Forelimb muscle (tissue), 1 donor: ENCODE measurements around the gene RAB8B. TPM values are rescaled to one million over a fixed set of nuclear protein-coding genes. Genes with fewer than 3 reads are reported as not detected.
"Not testable (repeated sequence)": the region's sequence is repeated elsewhere in the genome, so short reads cannot be mapped to it uniquely, and the experiment has no call there.

Experiments
- DNase-seq: peaks from one replicate; pipeline ENCODE4 v3.0.0-alpha.2; 2013; ENCODE audit warnings: low read depth
- polyA plus RNA-seq: library from polyadenylated mRNA; unstranded; fragments of 120-200 nt; gene quantifications from one replicate; pipeline ENCODE4 v1.2.1, GENCODE V29; 2013; ENCODE audit not compliant: insufficient read length

The RAB8B gene
- polyA plus RNA-seq, 1 donor: 16.8 TPM

DNA sequence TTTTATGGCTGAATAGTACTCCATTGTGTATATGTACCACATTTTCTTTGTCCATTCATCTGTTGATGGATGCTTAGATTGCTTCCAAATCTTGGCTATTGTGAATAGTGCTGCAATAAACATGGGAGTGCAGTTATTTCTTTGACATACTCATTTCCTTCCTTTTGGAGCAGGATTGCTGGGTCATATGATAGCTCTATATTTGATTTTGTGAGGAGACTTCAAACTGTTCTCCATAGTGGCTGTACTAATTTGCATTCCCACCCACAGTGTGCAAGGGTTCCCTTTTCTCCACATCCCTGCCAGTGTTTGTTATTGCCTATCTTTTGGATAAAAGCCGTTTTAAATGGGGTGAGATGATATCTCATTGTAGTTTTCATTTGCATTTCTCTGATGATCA, 47.7 kb downstream of the RAB8B start:
- not testable (repeated sequence) for DNase-seq

DNA sequence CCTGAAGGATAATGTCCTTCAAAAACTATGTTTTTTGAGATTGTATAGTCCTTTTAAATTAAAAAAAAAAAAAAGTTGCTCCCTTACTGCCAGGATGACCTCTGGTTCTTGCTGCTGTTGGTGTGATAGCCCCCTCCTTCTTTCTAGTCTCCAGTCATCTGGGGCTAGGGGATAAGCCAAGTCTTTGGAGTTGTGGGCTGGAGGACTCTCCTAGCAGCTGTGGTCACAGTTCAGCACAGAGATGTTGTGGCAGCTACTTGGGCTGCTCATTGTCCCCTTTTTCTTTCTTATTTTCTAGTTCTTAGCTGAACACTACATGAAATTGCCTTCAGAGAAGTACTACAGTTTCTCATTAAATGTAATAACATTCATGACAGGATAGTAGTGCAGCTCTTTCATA, 48.8 kb downstream of the RAB8B start:
- DNase-seq: no peak

DNA sequence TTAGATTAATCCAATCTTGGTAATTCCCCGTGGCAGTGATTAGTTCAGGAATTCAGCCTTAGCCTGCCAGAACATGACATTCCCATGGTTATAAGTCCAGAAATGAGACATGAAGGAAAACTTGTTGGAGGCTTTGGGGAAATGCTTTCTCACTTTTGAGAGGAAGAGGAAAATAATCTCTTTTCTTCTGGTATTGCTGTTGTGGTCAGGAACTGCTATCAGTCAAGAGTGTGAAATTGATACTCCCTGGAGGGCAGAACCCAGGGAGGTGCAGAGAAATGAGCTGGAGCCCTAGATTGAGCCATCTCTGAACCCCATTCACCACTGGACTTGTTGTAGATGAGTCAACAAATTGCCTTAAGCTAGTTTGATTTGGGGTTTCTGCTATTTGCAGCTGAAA, 49.4 kb downstream of the RAB8B start:
- no peak for DNase-seq

DNA sequence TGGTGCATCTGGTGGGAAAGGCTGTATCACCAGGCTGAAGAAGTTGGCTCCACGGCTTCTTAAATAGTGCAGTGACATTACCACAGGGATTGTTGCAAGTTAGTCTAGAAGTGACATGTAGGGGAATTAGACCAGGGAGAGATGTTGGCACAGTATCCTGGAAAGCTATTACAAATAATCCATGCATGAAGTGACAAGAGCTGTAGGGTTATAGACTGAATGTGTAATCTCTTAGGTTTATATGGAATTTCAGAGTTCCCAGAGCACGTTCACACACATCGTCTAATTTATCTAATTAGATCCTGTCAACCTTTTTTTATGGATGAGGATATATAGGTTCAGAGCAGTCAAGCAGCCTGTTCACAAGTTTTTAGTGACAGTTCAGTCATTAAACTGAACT, 50.7 kb downstream of the RAB8B start:
- DNase-seq: no peak

- DNase-seq: no peak
These were observed 51.9 kb downstream of the RAB8B start for GRCh38 chr15:63241316-63241715.

- DNase-seq: no peak
These were observed 53.7 kb downstream of the RAB8B start for GRCh38 chr15:63243101-63243500.

- DNase-seq: no peak
These were observed 54.4 kb downstream of the RAB8B start for GRCh38 chr15:63243776-63244175.

GRCh38 chr15:63244399-63244798, 55.0 kb downstream of the RAB8B start:
- no peak for DNase-seq

DNA sequence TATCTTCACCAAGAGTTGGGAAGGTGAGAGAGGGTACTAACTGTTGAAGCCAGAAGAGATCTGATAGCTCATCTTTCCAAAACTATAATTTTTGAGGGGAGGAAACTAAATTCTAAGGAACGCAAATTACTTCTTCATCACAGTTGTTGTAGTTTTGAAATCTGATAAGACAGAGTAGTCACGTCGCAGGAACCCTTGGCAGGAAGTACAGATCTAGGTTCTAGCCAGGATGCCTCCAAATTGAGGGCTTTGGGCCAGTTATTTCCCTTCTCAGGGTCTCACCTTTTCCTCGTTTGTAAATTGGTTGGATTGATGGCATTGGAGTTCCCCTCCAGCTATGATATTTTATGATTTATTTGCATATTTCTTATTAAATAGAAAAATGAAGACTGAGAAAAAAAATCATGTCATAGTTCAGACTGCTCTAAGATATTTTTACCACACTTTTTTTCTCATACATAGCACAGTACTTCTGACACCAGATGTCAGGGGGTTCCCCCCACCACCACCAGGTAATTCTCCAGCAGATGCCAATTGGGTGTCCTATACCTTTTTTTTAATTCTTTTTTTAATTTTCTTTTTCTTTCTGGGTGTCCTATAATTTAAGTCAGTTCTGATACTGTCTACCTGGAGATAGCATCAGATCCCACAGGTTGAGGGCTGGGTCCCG, 55.7 kb downstream of the RAB8B start:
- DNase-seq: no peak

DNA sequence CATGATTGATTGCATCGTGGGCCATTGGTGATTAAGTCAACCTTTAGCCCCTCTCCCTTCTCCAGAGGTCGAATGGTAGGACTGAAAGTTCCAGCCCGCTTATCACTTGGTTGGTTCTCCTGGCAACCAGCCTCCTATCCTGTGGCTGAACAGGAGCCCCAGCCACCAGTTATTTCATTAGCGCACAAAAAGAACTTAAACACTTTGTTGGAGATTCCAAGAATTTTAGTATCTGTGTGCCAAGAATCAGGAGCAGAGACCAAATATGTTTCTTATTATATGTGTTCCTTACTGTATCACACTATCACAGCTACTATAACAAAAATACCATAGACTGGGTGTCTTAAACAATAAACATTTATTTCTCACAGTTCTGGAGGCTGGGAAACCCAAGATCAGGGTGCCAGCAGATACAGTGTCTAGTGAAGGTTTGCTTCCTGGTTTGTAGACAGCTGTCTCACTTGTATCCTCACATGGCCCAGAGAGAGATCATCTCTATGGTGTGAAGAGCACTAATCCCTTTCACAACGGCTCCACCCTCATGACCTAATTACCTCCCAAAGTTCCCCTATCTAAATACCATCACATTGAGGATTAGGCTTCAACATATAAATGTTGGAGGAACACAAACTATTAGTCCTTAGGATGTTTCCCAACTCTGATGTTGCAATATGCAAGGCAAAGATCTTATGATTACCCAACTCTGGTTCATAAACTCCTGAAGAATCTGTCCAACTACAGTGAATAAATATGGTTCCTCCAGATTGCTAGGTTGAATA, 57.5 kb downstream of the RAB8B start:
- DNase-seq: no peak

GRCh38 chr15:63250312-63250965, 61.0 kb downstream of the RAB8B start:
- DNase-seq: no peak

DNA sequence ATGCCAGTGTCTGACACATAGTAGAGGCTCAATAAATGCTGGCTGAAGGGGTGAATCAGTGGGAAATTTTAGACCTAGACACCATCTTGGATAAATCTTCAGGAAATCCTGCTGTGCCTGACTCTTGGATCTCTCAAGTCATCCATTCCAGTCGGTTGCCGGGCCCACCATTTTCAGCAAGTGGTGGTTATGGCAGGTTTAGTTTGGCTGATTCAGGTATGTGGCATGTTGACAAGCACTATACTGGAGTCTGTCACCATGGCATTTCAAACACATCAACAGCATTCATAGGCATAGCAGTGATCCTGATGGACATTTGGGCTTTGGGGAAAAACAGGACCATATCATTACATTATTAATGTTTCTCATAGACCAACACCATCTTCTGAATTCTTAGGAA, 62.3 kb downstream of the RAB8B start:
- DNase-seq: no peak

- DNase-seq: no peak
These were observed 62.9 kb downstream of the RAB8B start for GRCh38 chr15:63252292-63252691.

- no peak for DNase-seq
These were observed 65.6 kb downstream of the RAB8B start for GRCh38 chr15:63254991-63255390.

DNA sequence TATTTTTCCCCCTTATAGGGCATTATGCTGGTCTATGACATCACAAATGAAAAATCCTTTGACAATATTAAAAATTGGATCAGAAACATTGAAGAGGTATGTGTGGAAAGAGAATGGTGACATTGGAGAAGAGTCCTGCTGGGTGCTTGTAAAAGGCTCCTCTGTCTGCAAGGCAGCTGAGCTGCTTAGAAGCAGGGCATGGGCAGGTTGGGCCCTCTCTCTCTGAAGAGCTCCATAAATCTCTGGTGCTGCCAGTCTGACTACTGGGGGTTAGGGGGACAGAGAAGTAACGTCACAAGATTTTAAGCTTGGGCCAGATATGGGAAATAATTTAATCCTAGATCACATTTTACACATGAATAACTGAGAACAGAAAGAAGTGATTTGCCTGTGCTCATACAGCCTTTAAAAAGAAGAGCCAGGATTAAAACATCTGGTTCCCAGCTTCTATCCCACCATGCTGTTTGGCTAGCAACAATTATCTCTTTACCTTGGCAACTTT, 66.1 kb downstream of the RAB8B start:
- DNase-seq: no peak

DNA sequence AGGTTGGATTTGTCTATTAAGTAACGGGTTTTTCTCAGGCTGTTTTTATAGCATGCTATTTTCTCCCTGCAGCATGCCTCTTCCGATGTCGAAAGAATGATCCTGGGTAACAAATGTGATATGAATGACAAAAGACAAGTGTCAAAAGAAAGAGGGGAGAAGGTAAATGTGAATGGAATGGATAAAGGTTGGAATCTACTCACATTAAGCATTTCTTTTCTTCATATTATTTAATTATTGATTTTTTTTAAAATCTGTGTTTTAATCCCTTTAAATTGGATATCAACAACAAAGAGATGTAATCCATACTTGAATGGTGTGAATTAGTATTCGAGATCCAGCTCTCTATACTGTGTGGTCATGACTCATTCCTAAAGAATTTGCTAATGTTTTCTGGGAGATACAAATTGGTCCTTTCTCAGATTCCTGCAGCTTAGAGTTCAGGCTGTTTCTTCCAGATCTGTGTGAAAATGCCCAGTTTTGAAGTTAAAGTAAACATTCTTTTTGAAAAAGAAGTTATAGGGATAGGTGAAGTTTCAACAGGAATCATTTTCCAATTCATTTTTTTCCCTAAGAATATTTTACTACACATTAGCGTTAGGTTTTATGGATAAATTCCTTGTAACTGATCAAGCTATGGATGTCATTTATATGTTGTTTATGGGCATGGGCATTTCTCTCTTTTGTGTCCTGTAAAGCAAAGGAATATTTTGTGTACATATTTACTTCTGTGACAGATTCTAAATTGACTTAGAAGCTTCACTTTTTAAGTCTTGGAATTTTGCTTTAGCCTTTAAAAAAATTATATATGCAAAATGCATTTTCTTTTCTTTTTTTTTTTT, 67.2 kb downstream of the RAB8B start:
- DNase-seq: no peak

- no peak for DNase-seq
These were observed 69.3 kb downstream of the RAB8B start for GRCh38 chr15:63258658-63259057.

GRCh38 chr15:63260791-63261190, 71.4 kb downstream of the RAB8B start:
- DNase-seq: no peak

DNA sequence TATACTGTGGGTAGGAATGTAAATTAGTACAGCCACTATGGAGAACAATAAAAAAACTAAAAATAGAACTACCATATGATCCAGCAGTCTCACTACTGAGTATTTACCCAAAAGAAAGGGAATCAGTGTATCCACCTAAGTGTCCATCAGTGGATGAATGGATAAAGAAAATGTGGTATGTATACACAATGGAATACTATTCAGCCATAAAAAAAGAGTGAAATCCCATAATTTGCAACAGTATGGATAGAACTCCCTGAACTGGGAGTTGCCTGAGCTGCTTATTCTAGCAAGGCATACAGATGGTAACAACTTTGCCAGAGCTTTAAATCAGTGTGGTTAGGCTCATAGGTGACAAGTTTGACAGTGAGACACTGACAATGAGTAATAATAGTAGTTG, 71.9 kb downstream of the RAB8B start:
- no peak for DNase-seq

- DNase-seq: no peak
These were observed 74.1 kb downstream of the RAB8B start for GRCh38 chr15:63263519-63263918.

DNA sequence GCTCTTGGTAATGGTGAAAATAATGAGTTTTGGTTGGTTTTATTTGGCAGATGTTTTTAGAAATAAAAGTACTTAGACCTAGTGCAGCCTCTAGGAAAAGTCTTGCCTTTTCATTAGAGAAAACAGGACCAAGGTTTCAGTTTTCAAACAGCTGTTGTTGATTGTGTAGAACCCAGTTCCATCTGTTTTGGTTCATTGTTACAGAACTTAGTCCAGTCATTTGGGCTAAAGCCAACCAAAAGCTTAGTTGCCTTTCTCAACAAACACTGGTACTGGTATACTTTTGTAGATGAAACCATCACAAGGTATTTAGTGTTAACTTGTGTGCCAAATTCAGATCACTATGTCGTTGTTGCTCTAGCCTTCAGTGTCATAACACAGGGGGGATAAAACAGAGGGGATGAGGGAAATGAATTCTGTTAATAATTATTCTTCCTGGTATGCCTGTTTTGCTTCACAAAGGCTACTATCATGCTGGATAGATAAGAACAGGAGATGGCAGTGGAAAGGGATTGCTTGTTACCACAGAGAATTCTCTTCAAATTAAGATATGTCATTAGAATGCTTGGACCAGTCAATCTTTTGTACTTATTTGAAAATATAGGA, 75.4 kb downstream of the RAB8B start:
- DNase-seq: no peak
